OCI-LY1 (cell line): ENCODE measurements around the gene TXNDC11.

Experiments used
- H2AFZ ChIP-seq: fragments of 200-600 bp; sonication (generic), shearing (Covaris generic); 2 replicates; pipeline ENCODE4 v1.6.0; 2014; ENCODE audit warnings: antibody characterized with exemption, mild to moderate bottlenecking, low read length
- H3F3A ChIP-seq: fragments of 200-600 bp; sonication (generic), shearing (Covaris generic); 2 replicates; pipeline ENCODE4 v1.6.0; 2014; ENCODE audit warnings: mild to moderate bottlenecking, antibody characterized with exemption, low read length, moderate library complexity; ENCODE audit not compliant: insufficient read depth
- H3K27ac ChIP-seq: fragments of 200-600 bp; sonication (generic); 2 replicates; pipeline ENCODE4 v1.5.1; 2014; ENCODE audit warnings: low read length, mixed run types, mild to moderate bottlenecking, low read depth; ENCODE audit not compliant: poor library complexity, severe bottlenecking
- H3K27me3 ChIP-seq: fragments of 200-600 bp; sonication (generic); 2 replicates; pipeline ENCODE4 v1.6.0; 2014; ENCODE audit warnings: antibody characterized with exemption, mild to moderate bottlenecking, low read length, moderate library complexity; ENCODE audit not compliant: insufficient read depth
- H3K36me3 ChIP-seq: fragments of 200-600 bp; sonication (generic); 2 replicates; pipeline ENCODE4 v1.6.1; 2014; ENCODE audit warnings: mild to moderate bottlenecking, antibody characterized with exemption, low read length, moderate library complexity, mixed read lengths; ENCODE audit not compliant: insufficient read depth
- H3K4me1 ChIP-seq: fragments of 200-600 bp; sonication (generic); 2 replicates; pipeline ENCODE4 v1.5.1; 2014; ENCODE audit warnings: mild to moderate bottlenecking, low read length, moderate library complexity; ENCODE audit not compliant: insufficient read depth, severe bottlenecking
- H3K4me2 ChIP-seq: fragments of 200-600 bp; sonication (generic), shearing (Covaris generic); 2 replicates; pipeline ENCODE4 v1.6.1; 2014; ENCODE audit warnings: low read length
- H3K4me3 ChIP-seq: fragments of 200-600 bp; sonication (generic); 2 replicates; pipeline ENCODE4 v1.5.1; 2014; ENCODE audit warnings: low read length, low read depth, mild to moderate bottlenecking, mixed read lengths; ENCODE audit not compliant: poor library complexity, severe bottlenecking
- H3K79me2 ChIP-seq: fragments of 200-600 bp; shearing (Covaris generic); 2 replicates; pipeline ENCODE4 v1.6.1; 2016; ENCODE audit warnings: mixed run types, low read length, mixed read lengths; ENCODE audit not compliant: insufficient read depth
- H3K9ac ChIP-seq: fragments of 200-600 bp; sonication (generic), shearing (Covaris generic); 2 replicates; pipeline ENCODE4 v1.6.1; 2014; ENCODE audit warnings: mild to moderate bottlenecking, low read length, mixed read lengths
- H3K9me2 ChIP-seq: fragments of 200-600 bp; sonication (generic), shearing (Covaris generic); 2 replicates; pipeline ENCODE4 v1.6.1; 2014; ENCODE audit warnings: low read depth, mild to moderate bottlenecking, low read length, mixed read lengths
- H3K9me3 ChIP-seq: fragments of 200-600 bp; shearing (Covaris generic); 2 replicates; pipeline ENCODE4 v1.6.1; 2014; ENCODE audit warnings: low read length, mixed read lengths
- H4K20me1 ChIP-seq: fragments of 200-600 bp; sonication (generic), shearing (Covaris generic); 2 replicates; pipeline ENCODE4 v1.6.0; 2016; ENCODE audit warnings: mild to moderate bottlenecking, low read length; ENCODE audit not compliant: insufficient read depth
- EZH2 ChIP-seq: fragments of 200-600 bp; sonication (generic), shearing (Covaris generic); IDR thresholded peaks from 2 replicates; pipeline ENCODE4 v1.8.0; 2017; ENCODE audit warnings: borderline replicate concordance, mixed run types, mild to moderate bottlenecking, antibody characterized with exemption, low read length, moderate library complexity, mixed read lengths
- TF ChIP-seq, protein P1 (sequence below): fragments of 200-600 bp; sonication (generic), shearing (Covaris generic); IDR thresholded peaks from 2 replicates; pipeline ENCODE4 v1.5.1; 2017; ENCODE audit warnings: mild to moderate bottlenecking, antibody characterized with exemption, low read length, moderate library complexity, mixed read lengths

TXNDC11 gene

DNA sequence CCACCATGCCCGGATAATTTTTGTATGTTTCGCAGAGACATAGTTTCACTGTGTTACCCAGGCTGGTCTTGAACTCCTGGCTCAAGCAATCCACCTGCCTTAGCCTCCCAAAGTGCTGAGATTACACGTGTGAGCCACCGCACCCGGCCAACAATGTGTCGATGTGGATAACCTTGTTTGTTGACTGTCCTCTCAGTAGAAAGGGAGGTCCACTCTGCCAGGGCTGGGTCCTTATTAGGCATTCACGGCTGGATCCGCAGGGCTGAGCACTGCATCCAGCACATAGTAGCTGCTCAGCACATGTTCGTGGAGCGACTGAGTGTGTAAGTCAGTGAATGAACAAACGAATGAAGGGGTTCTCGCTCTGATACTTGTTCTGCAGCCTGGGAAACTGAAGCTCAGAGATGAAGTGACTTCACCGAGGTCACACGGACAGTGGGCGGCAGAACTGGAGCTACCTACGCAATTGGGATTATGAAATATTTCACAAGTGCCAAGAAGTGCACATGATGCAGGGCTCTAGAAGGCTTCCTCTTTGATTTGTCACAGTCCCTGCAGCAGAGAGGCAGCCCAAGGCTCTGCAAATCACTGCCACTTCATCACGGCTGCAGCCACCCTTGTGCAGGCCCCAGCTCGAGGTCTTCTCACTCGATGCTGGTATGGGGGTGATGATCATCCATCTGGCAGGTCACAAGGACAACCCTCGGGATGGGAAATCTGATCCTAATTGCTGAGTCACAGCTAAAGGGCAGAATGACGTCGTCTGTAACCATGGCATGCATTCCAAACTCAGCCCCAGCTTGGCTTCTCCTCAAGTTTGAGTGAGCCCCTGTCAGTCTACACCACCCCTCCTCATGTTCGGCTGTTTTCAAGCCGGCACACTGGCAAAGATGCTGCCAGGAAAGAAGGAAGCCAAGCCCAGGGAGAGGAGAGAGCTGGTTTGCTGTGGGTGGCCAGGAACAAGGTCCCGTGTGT is 102.4 kb downstream of the TXNDC11 start:
- H3K9ac ChIP-seq, result no peak overlapping the region
- TF ChIP-seq, protein P1, sequence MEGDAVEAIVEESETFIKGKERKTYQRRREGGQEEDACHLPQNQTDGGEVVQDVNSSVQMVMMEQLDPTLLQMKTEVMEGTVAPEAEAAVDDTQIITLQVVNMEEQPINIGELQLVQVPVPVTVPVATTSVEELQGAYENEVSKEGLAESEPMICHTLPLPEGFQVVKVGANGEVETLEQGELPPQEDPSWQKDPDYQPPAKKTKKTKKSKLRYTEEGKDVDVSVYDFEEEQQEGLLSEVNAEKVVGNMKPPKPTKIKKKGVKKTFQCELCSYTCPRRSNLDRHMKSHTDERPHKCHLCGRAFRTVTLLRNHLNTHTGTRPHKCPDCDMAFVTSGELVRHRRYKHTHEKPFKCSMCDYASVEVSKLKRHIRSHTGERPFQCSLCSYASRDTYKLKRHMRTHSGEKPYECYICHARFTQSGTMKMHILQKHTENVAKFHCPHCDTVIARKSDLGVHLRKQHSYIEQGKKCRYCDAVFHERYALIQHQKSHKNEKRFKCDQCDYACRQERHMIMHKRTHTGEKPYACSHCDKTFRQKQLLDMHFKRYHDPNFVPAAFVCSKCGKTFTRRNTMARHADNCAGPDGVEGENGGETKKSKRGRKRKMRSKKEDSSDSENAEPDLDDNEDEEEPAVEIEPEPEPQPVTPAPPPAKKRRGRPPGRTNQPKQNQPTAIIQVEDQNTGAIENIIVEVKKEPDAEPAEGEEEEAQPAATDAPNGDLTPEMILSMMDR, result no peak
- no peak for TF ChIP-seq EZH2
- no peaks in the 10 kb centered on the region for H3K9me2 ChIP-seq

DNA sequence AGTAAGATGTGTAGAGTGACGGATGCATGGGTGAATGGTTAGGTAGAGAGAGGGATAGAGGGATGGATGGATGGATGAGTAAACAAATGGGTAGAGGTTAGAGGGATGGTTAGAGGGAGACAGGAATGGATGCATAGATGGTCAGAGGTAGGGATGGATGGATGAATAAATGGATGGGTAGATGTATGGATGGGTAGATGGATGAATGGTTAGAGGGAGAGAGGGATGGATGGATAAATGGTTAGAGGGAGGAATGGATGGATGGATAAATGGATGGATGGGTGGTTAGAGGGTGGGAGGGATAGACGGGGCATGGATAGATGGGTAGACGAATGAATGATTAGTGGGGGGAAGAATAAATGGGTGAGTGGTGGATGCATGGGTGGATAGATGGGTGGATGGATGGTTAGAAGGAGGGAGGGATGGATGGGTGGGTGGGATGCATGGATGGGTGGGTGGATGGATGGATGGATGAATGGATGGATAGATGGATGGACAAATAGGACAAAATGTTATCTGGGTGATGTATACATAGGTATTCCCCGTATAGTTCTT is 103.6 kb downstream of the TXNDC11 start:
- no peaks in the 10 kb centered on the region for H3F3A ChIP-seq
- H3K9ac ChIP-seq, result no peak overlapping the region
- H3K36me3 ChIP-seq, result no peaks in the 10 kb centered on the region; the same call in 1 of the 2 replicates
- H3K4me1 ChIP-seq, result peaks cover 6% of the 10 kb centered on the region
- no peaks in the 10 kb centered on the region for H4K20me1 ChIP-seq
- H3K4me3 ChIP-seq, result no peak overlapping the region
- no peaks in the 10 kb centered on the region for H3K79me2 ChIP-seq
- no peaks in the 10 kb centered on the region for H3K9me2 ChIP-seq
- no peak overlapping the region for H3K4me2 ChIP-seq
- H3K27me3 ChIP-seq, result no peaks in the 10 kb centered on the region
- no peak for TF ChIP-seq EZH2
- TF ChIP-seq, protein P1, result no peak
- no peak overlapping the region for H2AFZ ChIP-seq
- no peak overlapping the region for H3K27ac ChIP-seq
- no peaks in the 10 kb centered on the region for H3K9me3 ChIP-seq

More for the DNA sequence above, 102.4 kb downstream of the TXNDC11 start:
- H3K4me2 ChIP-seq, result no peak overlapping the region
- no peaks in the 10 kb centered on the region for H4K20me1 ChIP-seq
- no peaks in the 10 kb centered on the region for H3K9me3 ChIP-seq
- H3K4me3 ChIP-seq, result no peak overlapping the region
- H2AFZ ChIP-seq, result no peak overlapping the region
- no peaks in the 10 kb centered on the region for H3K79me2 ChIP-seq
- H3K4me1 ChIP-seq, result no peaks in the 10 kb centered on the region
- no peaks in the 10 kb centered on the region for H3F3A ChIP-seq
- no peaks in the 10 kb centered on the region; the same call in 1 of the 2 replicates for H3K36me3 ChIP-seq
- no peak overlapping the region for H3K27ac ChIP-seq
- no peaks in the 10 kb centered on the region for H3K27me3 ChIP-seq

- H3K4me3 ChIP-seq, result no peak overlapping the region
These were observed 104.5 kb downstream of the TXNDC11 start for GRCh38 chr16:11638140-11638539.

More at GRCh38 chr16:11638140-11638539, 104.5 kb downstream of the TXNDC11 start:
- TF ChIP-seq, protein P1, result no peak
- H2AFZ ChIP-seq, result no peak overlapping the region
- no peak overlapping the region for H3K9ac ChIP-seq
- H3K9me2 ChIP-seq, result no peaks in the 10 kb centered on the region
- no peaks in the 10 kb centered on the region for H3K27me3 ChIP-seq
- H3K79me2 ChIP-seq, result no peaks in the 10 kb centered on the region
- no peaks in the 10 kb centered on the region; the same call in 1 of the 2 replicates for H3K36me3 ChIP-seq
- H3K4me2 ChIP-seq, result no peak overlapping the region
- no peak overlapping the region for H3K27ac ChIP-seq
- peaks cover 9% of the 10 kb centered on the region for H3K4me1 ChIP-seq
- no peaks in the 10 kb centered on the region for H3K9me3 ChIP-seq
- H3F3A ChIP-seq, result no peaks in the 10 kb centered on the region
- H4K20me1 ChIP-seq, result no peaks in the 10 kb centered on the region
